Measurements from ENCODE around the gene MED12L.

Gene MED12L

DNA sequence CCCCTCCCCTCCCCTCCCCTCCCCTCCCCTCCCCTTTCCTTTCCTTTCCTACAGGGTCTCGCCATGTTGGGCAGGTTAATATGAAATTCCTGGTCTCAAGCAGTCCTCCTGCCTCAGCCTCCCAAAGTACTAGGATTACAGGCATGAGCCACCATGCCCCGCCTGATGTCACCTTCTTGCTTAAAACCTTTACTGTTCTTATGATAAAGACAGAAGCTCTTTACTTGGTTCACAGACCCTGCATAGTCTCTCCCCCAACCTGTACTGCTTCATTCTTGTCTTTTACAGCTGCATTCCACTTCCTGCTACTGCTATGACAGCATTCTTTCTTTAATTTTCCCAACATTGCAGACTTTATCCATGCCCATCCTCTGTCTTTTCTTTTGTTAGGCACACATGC lies 20.8 kb downstream of the MED12L start:
- Histone ChIP-seq H3K4me1 (ENCODE audit: control insufficient read depth, insufficient read depth, low read length) (peaks cover 8% of the 10 kb centered on the region; the same call in 1 of the 2 replicates), H3K36me3 (ENCODE audit: control insufficient read depth in 2 of 2, insufficient read depth in 1 of 2, low read length in 2 of 2) (no peaks in the 10 kb centered on the region), H3K27ac (ENCODE audit: extremely low read depth, low read depth, low read length) (no peak overlapping the region), H3K9me3 (ENCODE audit: control insufficient read depth, insufficient read depth, low read depth, low read length) (no peaks in the 10 kb centered on the region), H3K4me3 (ENCODE audit: low read depth, low read length) (no peak overlapping the region)
- CTCF ChIA-PET = no interaction called here
- TF ChIP-seq ZNF324 (tag by site-specific recombination; IDR thresholded peaks at IDR 0.05) (no peak), ZNF175 (tag by site-specific recombination; IDR thresholded peaks at IDR 0.05) (no peak), TCF7L2 (IDR thresholded peaks at IDR 0.05; ENCODE audit: borderline replicate concordance, low read depth, low read length) (no peak), ZNF670 (tag by site-specific recombination; IDR thresholded peaks at IDR 0.05; ENCODE audit: low read depth) (no peak), ZFP69B (tag by site-specific recombination; IDR thresholded peaks at IDR 0.05) (no peak), EGR2 (tag by site-specific recombination; IDR thresholded peaks at IDR 0.05; ENCODE audit: low read depth) (no peak), ZNF76 (tag by site-specific recombination; IDR thresholded peaks at IDR 0.05; ENCODE audit: borderline replicate concordance, low read depth) (no peak), TSHZ1 (tag by site-specific recombination; IDR thresholded peaks at IDR 0.05; ENCODE audit: borderline replicate concordance) (no peak), OVOL3 (tag by site-specific recombination; IDR thresholded peaks at IDR 0.05) (no peak), ZNF776 (tag by site-specific recombination; IDR thresholded peaks at IDR 0.05; ENCODE audit: borderline replicate concordance) (no peak), ZNF266 (tag by site-specific recombination; IDR thresholded peaks at IDR 0.05; ENCODE audit: low read depth) (no peak), ZNF19 (tag by site-specific recombination; IDR thresholded peaks at IDR 0.05; ENCODE audit: low read depth) (no peak), HOXC10 (CRISPR knock-in tag; IDR thresholded peaks at IDR 0.05) (no peak), MZF1 (tag by site-specific recombination; IDR thresholded peaks at IDR 0.05; ENCODE audit: borderline replicate concordance) (no peak), ZNF311 (tag by site-specific recombination; IDR thresholded peaks at IDR 0.05; ENCODE audit: borderline replicate concordance) (no peak)
- TF ChIP-seq, protein P1, sequence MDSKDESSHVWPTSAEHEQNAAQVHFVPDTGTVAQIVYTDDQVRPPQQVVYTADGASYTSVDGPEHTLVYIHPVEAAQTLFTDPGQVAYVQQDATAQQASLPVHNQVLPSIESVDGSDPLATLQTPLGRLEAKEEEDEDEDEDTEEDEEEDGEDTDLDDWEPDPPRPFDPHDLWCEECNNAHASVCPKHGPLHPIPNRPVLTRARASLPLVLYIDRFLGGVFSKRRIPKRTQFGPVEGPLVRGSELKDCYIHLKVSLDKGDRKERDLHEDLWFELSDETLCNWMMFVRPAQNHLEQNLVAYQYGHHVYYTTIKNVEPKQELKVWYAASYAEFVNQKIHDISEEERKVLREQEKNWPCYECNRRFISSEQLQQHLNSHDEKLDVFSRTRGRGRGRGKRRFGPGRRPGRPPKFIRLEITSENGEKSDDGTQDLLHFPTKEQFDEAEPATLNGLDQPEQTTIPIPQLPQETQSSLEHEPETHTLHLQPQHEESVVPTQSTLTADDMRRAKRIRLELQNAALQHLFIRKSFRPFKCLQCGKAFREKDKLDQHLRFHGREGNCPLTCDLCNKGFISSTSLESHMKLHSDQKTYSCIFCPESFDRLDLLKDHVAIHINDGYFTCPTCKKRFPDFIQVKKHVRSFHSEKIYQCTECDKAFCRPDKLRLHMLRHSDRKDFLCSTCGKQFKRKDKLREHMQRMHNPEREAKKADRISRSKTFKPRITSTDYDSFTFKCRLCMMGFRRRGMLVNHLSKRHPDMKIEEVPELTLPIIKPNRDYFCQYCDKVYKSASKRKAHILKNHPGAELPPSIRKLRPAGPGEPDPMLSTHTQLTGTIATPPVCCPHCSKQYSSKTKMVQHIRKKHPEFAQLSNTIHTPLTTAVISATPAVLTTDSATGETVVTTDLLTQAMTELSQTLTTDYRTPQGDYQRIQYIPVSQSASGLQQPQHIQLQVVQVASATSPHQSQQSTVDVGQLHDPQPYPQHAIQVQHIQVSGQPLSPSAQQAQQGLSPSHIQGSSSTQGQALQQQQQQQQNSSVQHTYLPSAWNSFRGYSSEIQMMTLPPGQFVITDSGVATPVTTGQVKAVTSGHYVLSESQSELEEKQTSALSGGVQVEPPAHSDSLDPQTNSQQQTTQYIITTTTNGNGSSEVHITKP (tag by site-specific recombination; IDR thresholded peaks at IDR 0.05) = no peak
- TF ChIP-seq, protein P2, sequence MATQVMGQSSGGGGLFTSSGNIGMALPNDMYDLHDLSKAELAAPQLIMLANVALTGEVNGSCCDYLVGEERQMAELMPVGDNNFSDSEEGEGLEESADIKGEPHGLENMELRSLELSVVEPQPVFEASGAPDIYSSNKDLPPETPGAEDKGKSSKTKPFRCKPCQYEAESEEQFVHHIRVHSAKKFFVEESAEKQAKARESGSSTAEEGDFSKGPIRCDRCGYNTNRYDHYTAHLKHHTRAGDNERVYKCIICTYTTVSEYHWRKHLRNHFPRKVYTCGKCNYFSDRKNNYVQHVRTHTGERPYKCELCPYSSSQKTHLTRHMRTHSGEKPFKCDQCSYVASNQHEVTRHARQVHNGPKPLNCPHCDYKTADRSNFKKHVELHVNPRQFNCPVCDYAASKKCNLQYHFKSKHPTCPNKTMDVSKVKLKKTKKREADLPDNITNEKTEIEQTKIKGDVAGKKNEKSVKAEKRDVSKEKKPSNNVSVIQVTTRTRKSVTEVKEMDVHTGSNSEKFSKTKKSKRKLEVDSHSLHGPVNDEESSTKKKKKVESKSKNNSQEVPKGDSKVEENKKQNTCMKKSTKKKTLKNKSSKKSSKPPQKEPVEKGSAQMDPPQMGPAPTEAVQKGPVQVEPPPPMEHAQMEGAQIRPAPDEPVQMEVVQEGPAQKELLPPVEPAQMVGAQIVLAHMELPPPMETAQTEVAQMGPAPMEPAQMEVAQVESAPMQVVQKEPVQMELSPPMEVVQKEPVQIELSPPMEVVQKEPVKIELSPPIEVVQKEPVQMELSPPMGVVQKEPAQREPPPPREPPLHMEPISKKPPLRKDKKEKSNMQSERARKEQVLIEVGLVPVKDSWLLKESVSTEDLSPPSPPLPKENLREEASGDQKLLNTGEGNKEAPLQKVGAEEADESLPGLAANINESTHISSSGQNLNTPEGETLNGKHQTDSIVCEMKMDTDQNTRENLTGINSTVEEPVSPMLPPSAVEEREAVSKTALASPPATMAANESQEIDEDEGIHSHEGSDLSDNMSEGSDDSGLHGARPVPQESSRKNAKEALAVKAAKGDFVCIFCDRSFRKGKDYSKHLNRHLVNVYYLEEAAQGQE (tag by site-specific recombination; IDR thresholded peaks at IDR 0.05) = no peak
- TF ChIP-seq, protein P3, sequence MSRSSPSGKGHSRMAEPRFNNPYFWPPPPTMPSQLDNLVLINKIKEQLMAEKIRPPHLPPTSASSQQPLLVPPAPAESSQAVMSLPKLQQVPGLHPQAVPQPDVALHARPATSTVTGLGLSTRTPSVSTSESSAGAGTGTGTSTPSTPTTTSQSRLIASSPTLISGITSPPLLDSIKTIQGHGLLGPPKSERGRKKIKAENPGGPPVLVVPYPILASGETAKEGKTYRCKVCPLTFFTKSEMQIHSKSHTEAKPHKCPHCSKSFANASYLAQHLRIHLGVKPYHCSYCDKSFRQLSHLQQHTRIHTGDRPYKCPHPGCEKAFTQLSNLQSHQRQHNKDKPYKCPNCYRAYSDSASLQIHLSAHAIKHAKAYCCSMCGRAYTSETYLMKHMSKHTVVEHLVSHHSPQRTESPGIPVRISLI (tag by site-specific recombination; IDR thresholded peaks at IDR 0.05) = no peak
- POLR2A ChIA-PET = interaction anchor here (0.6 kb wide), 1 partner anchor 16 kb away, joined by 3 read pairs; no protein-coding TSS in a partner anchor

Measured in HEK293 (cell line).